HEK293 (cell line): Measurements from ENCODE around the gene FILIP1L.

Experiments used
- CTCF ChIA-PET: fragments of 350-600 bp; formaldehyde crosslinking; extraction: SDS; loops from one replicate; lab custom pipeline; 2021; ENCODE audit warnings: antibody characterized with exemption; lab: Yijun Ruan, JAX
- POLR2A ChIA-PET: fragments of 300-600 bp; formaldehyde crosslinking; extraction: SDS; loops from one replicate; lab custom pipeline; 2020; ENCODE audit warnings: antibody characterized with exemption, inconsistent platforms; lab: Yijun Ruan, JAX
- H3K27ac ChIP-seq: fragments of 200-500 bp; sonication (Bioruptor generic); 2 replicates; pipeline ENCODE4 v1.5.1; 2014; ENCODE audit warnings: low read depth, low read length, control low read depth, inconsistent platforms; ENCODE audit errors: extremely low read depth
- H3K36me3 ChIP-seq, 2 experiments: fragments of 200-500 bp in 1 of 2; sonication (Bioruptor generic) in 1 of 2; 1 replicate in 1 of 2; 2 replicates in 1 of 2; pipeline ENCODE4 v1.5.1; 2014 to 2017; ENCODE audit warnings: inconsistent platforms in 2 of 2, low read length in 2 of 2; ENCODE audit not compliant: control insufficient read depth in 2 of 2, insufficient read depth in 1 of 2
- H3K4me1 ChIP-seq: fragments of 200-500 bp; sonication (Bioruptor generic); 2 replicates; pipeline ENCODE4 v1.5.1; 2014; ENCODE audit warnings: mild to moderate bottlenecking, low read length, inconsistent platforms; ENCODE audit not compliant: control insufficient read depth, insufficient read depth
- H3K4me3 ChIP-seq: 2 replicates; pipeline ENCODE4 v1.5.1; 2011; ENCODE audit warnings: low read depth, mild to moderate bottlenecking, control low read depth, low read length, moderate library complexity
- H3K9me3 ChIP-seq: fragments of 200-500 bp; sonication (Bioruptor generic); 2 replicates; pipeline ENCODE4 v1.5.1; 2014; ENCODE audit warnings: low read depth, low read length, inconsistent platforms; ENCODE audit not compliant: control insufficient read depth, insufficient read depth
- BCL11A ChIP-seq: fragments of 450-650 bp; formaldehyde crosslinking; IDR thresholded peaks from 2 replicates; pipeline ENCODE4 v1.5.1; 2016; ENCODE audit warnings: low read depth, missing biosample characterization, missing genetic modification characterization
- KLF1 ChIP-seq: fragments of 450-650 bp; formaldehyde crosslinking; IDR thresholded peaks from 2 replicates; pipeline ENCODE4 v1.5.1; 2016; ENCODE audit warnings: missing biosample characterization, missing genetic modification characterization
- MEIS1 ChIP-seq: sonication (generic); formaldehyde crosslinking; IDR thresholded peaks from 2 replicates; pipeline ENCODE4 v1.8.1; 2022; ENCODE audit warnings: missing genetic modification reagents, mild to moderate bottlenecking, borderline replicate concordance
- OSR2 ChIP-seq: fragments of 450-650 bp; formaldehyde crosslinking; IDR thresholded peaks from 2 replicates; pipeline ENCODE4 v1.5.1; 2016; ENCODE audit warnings: missing biosample characterization, missing genetic modification characterization
- SP7 ChIP-seq: fragments of 450-650 bp; formaldehyde crosslinking; IDR thresholded peaks from 2 replicates; pipeline ENCODE4 v1.5.1; 2016; ENCODE audit warnings: missing biosample characterization, missing genetic modification characterization
- ZNF16 ChIP-seq: fragments of 450-650 bp; formaldehyde crosslinking; IDR thresholded peaks from 2 replicates; pipeline ENCODE4 v1.5.1; 2016; ENCODE audit warnings: low read depth, missing biosample characterization, missing genetic modification characterization
- ZNF221 ChIP-seq: fragments of 450-650 bp; formaldehyde crosslinking; IDR thresholded peaks from 2 replicates; pipeline ENCODE4 v1.5.1; 2017; ENCODE audit warnings: missing biosample characterization, missing genetic modification characterization, borderline replicate concordance
- ZNF24 ChIP-seq: fragments of 450-650 bp; formaldehyde crosslinking; IDR thresholded peaks from 2 replicates; pipeline ENCODE4 v1.5.1; 2016; ENCODE audit warnings: missing biosample characterization, missing genetic modification characterization
- ZNF26 ChIP-seq: fragments of 450-650 bp; formaldehyde crosslinking; IDR thresholded peaks from 2 replicates; pipeline ENCODE4 v1.5.1; 2016; ENCODE audit warnings: missing biosample characterization, missing genetic modification characterization
- ZNF280D ChIP-seq: fragments of 450-650 bp; formaldehyde crosslinking; IDR thresholded peaks from 2 replicates; pipeline ENCODE4 v1.5.1; 2016; ENCODE audit warnings: missing biosample characterization, missing genetic modification characterization
- ZNF302 ChIP-seq: fragments of 450-650 bp; formaldehyde crosslinking; IDR thresholded peaks from 2 replicates; pipeline ENCODE4 v1.5.1; 2016; ENCODE audit warnings: missing biosample characterization, missing genetic modification characterization, low read depth
- ZNF449 ChIP-seq: fragments of 450-650 bp; formaldehyde crosslinking; IDR thresholded peaks from 2 replicates; pipeline ENCODE4 v1.5.1; 2017; ENCODE audit warnings: missing biosample characterization, mild to moderate bottlenecking, missing genetic modification characterization, moderate library complexity
- ZNF48 ChIP-seq: fragments of 450-650 bp; formaldehyde crosslinking; IDR thresholded peaks from 2 replicates; pipeline ENCODE4 v1.5.1; 2016; ENCODE audit warnings: missing biosample characterization, missing genetic modification characterization
- ZNF529 ChIP-seq: fragments of 450-650 bp; formaldehyde crosslinking; IDR thresholded peaks from 2 replicates; pipeline ENCODE4 v1.5.1; 2017; ENCODE audit warnings: missing genetic modification characterization, missing biosample characterization; ENCODE audit not compliant: insufficient replicate concordance
- ZNF623 ChIP-seq: fragments of 450-650 bp; formaldehyde crosslinking; IDR thresholded peaks from 2 replicates; pipeline ENCODE4 v1.5.1; 2016; ENCODE audit warnings: missing biosample characterization, missing genetic modification characterization
- ZNF768 ChIP-seq: fragments of 450-650 bp; formaldehyde crosslinking; IDR thresholded peaks from 2 replicates; pipeline ENCODE4 v1.5.1; 2018; ENCODE audit warnings: missing biosample characterization, mild to moderate bottlenecking, missing genetic modification characterization
- ZSCAN30 ChIP-seq: fragments of 450-650 bp; IDR thresholded peaks from 2 replicates; pipeline ENCODE4 v1.5.1; 2018; ENCODE audit warnings: missing biosample characterization, mild to moderate bottlenecking, missing genetic modification characterization, moderate library complexity
- TF ChIP-seq, protein P1 (sequence below): fragments of 450-650 bp; formaldehyde crosslinking; IDR thresholded peaks from 2 replicates; pipeline ENCODE4 v1.5.1; 2017; ENCODE audit warnings: missing biosample characterization, missing genetic modification characterization
- TF ChIP-seq, protein P2 (sequence below): fragments of 450-650 bp; formaldehyde crosslinking; IDR thresholded peaks from 2 replicates; pipeline ENCODE4 v1.5.1; 2016; ENCODE audit warnings: missing biosample characterization, missing genetic modification characterization, low read depth
- TF ChIP-seq, protein P3 (sequence below): sonication (generic); formaldehyde crosslinking; IDR thresholded peaks from 2 replicates; pipeline ENCODE4 v1.8.1; 2022; ENCODE audit warnings: mild to moderate bottlenecking, moderate library complexity, missing genetic modification reagents

Gene FILIP1L

DNA sequence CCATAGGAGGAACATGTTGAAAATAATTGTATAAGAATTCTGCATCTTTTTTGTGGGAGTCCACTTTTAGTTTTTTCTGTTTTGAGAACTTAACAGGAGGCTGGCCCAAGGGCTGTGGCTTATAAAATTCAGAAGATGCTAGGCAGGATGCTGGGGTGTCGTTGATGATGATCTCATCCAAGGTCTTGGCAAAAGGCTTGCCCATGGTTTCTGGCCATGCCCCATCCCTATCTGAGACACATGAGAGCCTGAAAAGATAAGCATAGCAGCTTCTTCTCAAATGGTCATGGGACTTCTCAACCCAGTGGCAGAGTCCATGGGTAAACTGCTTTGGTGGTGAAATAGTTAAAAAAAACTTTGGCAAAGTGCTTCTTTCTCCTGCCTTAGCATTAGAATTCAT lies 261.4 kb downstream of the FILIP1L start:
- CTCF ChIA-PET: interaction anchor here (0.6 kb wide), 1 partner anchor 21 kb away, joined by 3 read pairs; no protein-coding TSS in a partner anchor
- H3K9me3 ChIP-seq: no peaks in the 10 kb centered on the region
- H3K4me1 ChIP-seq: peaks cover 9% of the 10 kb centered on the region
- no peak overlapping the region for H3K4me3 ChIP-seq
- TF ChIP-seq MEIS1 (CRISPR knock-in tag): no peak
- TF ChIP-seq ZNF221 (tag by site-specific recombination): no peak
- POLR2A ChIA-PET: no interaction called here
- H3K36me3 ChIP-seq: no peaks in the 10 kb centered on the region
- no peak overlapping the region for H3K27ac ChIP-seq

GRCh38 chr3:99851955-99852354 lies 262.3 kb downstream of the FILIP1L start:
- Histone ChIP-seq H3K4me3 (no peak overlapping the region), H3K4me1 (peaks cover 9% of the 10 kb centered on the region), H3K9me3 (no peaks in the 10 kb centered on the region), H3K27ac (no peak overlapping the region), H3K36me3 (no peaks in the 10 kb centered on the region)
- POLR2A ChIA-PET: no interaction called here
- CTCF ChIA-PET: no interaction called here
- TF ChIP-seq SP7 (tag by site-specific recombination): peak; percentile 98
- TF ChIP-seq, protein P1, sequence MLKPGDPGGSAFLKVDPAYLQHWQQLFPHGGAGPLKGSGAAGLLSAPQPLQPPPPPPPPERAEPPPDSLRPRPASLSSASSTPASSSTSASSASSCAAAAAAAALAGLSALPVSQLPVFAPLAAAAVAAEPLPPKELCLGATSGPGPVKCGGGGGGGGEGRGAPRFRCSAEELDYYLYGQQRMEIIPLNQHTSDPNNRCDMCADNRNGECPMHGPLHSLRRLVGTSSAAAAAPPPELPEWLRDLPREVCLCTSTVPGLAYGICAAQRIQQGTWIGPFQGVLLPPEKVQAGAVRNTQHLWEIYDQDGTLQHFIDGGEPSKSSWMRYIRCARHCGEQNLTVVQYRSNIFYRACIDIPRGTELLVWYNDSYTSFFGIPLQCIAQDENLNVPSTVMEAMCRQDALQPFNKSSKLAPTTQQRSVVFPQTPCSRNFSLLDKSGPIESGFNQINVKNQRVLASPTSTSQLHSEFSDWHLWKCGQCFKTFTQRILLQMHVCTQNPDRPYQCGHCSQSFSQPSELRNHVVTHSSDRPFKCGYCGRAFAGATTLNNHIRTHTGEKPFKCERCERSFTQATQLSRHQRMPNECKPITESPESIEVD (tag by site-specific recombination): peak; percentile 28; the same call in 1 of the 2 replicates
- TF ChIP-seq ZNF529 (tag by site-specific recombination): no peak
- TF ChIP-seq ZNF48 (tag by site-specific recombination): no peak
- TF ChIP-seq OSR2 (tag by site-specific recombination): peak; percentile 15; the same call in 1 of the 2 replicates
- TF ChIP-seq KLF1 (tag by site-specific recombination): no peak
- TF ChIP-seq ZNF449: no peak

DNA sequence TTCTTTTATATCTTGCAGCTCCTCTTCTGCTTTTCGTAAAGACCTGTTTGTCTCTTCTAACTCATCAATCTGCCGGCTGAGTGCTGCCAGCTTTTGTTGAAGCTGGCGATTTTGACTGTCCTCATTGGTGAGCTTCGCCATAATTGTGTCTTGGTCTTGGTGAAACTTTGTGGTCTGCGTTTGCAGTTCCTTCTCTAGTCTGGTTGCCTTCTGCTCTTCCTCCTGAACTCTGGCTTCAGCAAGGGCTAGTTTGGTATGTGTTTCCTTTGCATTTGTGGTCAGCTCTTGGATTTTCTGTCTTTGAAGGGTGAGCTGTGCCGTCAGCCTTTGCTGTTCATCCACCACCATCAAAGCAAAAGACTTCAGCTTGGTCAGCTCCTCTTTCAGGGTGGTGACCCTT lies 263.7 kb downstream of the FILIP1L start:
- Histone ChIP-seq H3K9me3 (no peaks in the 10 kb centered on the region), H3K27ac (no peak overlapping the region), H3K4me1 (no peaks in the 10 kb centered on the region), H3K36me3 (no peaks in the 10 kb centered on the region), H3K4me3 (no peak overlapping the region)
- ChIA-PET CTCF (interaction anchor here (1.8 kb wide), 1 partner anchor 9 kb away, joined by 4 read pairs; no protein-coding TSS in a partner anchor), POLR2A (no interaction called here)
- no peak for TF ChIP-seq ZNF16 (tag by site-specific recombination)
- TF ChIP-seq, protein P2, sequence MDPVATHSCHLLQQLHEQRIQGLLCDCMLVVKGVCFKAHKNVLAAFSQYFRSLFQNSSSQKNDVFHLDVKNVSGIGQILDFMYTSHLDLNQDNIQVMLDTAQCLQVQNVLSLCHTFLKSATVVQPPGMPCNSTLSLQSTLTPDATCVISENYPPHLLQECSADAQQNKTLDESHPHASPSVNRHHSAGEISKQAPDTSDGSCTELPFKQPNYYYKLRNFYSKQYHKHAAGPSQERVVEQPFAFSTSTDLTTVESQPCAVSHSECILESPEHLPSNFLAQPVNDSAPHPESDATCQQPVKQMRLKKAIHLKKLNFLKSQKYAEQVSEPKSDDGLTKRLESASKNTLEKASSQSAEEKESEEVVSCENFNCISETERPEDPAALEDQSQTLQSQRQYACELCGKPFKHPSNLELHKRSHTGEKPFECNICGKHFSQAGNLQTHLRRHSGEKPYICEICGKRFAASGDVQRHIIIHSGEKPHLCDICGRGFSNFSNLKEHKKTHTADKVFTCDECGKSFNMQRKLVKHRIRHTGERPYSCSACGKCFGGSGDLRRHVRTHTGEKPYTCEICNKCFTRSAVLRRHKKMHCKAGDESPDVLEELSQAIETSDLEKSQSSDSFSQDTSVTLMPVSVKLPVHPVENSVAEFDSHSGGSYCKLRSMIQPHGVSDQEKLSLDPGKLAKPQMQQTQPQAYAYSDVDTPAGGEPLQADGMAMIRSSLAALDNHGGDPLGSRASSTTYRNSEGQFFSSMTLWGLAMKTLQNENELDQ (tag by site-specific recombination): no peak
- no peak for TF ChIP-seq ZNF623 (tag by site-specific recombination)
- TF ChIP-seq MEIS1 (CRISPR knock-in tag): no peak
- TF ChIP-seq ZNF26 (tag by site-specific recombination): no peak
- no peak for TF ChIP-seq ZNF302 (tag by site-specific recombination)
- no peak for TF ChIP-seq ZNF24 (tag by site-specific recombination)
- no peak for TF ChIP-seq BCL11A (tag by site-specific recombination)
- TF ChIP-seq, protein P3, sequence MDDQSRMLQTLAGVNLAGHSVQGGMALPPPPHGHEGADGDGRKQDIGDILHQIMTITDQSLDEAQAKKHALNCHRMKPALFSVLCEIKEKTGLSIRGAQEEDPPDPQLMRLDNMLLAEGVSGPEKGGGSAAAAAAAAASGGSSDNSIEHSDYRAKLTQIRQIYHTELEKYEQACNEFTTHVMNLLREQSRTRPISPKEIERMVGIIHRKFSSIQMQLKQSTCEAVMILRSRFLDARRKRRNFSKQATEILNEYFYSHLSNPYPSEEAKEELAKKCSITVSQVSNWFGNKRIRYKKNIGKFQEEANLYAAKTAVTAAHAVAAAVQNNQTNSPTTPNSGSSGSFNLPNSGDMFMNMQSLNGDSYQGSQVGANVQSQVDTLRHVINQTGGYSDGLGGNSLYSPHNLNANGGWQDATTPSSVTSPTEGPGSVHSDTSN: no peak
- no peak for TF ChIP-seq ZNF280D
- no peak for TF ChIP-seq ZSCAN30 (tag by site-specific recombination)
- TF ChIP-seq ZNF768 (tag by site-specific recombination): no peak
